Measurements from ENCODE around the gene TMEM18. TPM values are rescaled to one million over a fixed set of nuclear protein-coding genes. Genes with fewer than 3 reads are reported as not detected.

The TMEM18 gene
- total RNA-seq, 1 donor from 2014 or later, result 19.3 TPM

DNA sequence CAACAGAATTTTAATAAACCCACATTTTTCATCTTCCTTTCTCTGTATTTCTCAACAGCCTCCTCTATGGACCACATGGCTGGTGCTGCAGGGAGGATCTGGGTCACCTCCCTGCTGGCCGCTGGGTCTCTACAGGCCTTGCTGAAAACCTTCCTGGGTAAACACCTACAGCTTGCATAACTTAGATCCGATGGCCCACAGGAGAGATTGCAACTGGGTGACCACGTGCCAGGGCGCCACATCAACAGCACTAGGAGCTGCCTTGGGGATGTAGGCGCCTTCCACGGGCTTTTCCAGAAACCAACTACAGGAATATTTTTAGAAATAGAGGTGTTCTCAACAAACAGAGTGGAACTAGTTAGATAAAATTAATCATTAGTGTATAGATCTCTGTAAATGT, 19.4 kb downstream of the TMEM18 start:
- TF ChIP-seq, protein P1, sequence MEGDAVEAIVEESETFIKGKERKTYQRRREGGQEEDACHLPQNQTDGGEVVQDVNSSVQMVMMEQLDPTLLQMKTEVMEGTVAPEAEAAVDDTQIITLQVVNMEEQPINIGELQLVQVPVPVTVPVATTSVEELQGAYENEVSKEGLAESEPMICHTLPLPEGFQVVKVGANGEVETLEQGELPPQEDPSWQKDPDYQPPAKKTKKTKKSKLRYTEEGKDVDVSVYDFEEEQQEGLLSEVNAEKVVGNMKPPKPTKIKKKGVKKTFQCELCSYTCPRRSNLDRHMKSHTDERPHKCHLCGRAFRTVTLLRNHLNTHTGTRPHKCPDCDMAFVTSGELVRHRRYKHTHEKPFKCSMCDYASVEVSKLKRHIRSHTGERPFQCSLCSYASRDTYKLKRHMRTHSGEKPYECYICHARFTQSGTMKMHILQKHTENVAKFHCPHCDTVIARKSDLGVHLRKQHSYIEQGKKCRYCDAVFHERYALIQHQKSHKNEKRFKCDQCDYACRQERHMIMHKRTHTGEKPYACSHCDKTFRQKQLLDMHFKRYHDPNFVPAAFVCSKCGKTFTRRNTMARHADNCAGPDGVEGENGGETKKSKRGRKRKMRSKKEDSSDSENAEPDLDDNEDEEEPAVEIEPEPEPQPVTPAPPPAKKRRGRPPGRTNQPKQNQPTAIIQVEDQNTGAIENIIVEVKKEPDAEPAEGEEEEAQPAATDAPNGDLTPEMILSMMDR (IDR thresholded peaks at IDR 0.05; ENCODE audit: unreplicated experiment), result no peak
- DNase-seq (ENCODE audit: low spot score, unreplicated experiment), result peak; percentile 3
- Mint-ChIP-seq H3K4me3 (ENCODE audit: low read depth) (no peak overlapping the region), H3K4me1 (ENCODE audit: low read depth) (no peaks in the 10 kb centered on the region), H3K9me3 (ENCODE audit: low read depth) (no peaks in the 10 kb centered on the region), H3K36me3 (ENCODE audit: insufficient read depth) (peaks cover 2% of the 10 kb centered on the region), H3K27me3 (peaks cover 26% of the 10 kb centered on the region), H3K27ac (no peak overlapping the region)

DNA sequence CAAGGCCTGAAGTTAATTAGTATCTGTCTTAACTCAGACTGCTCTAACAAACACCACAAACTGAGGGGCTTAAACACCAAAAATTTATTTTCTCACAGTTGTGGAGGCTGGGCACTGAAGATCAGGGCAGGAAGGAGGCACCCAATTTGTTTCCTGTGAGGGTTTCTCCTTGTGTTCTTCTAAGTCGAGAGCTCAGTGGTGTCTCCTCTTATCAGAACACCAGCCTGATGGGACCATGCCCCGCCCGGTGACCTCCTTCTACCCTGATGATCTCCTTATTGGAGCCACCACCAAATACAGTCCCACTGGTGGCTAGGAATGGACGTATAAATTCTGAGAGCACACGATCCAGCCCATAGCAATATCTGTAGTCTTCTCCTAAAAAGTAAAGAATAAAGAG, 20.5 kb downstream of the TMEM18 start:
- H3K36me3 Mint-ChIP-seq (ENCODE audit: insufficient read depth), result no peaks in the 10 kb centered on the region
- peaks cover 26% of the 10 kb centered on the region for H3K27me3 Mint-ChIP-seq
- H3K27ac Mint-ChIP-seq, result no peak overlapping the region
- no peaks in the 10 kb centered on the region for H3K9me3 Mint-ChIP-seq (ENCODE audit: low read depth)
- TF ChIP-seq, protein P1 (IDR thresholded peaks at IDR 0.05; ENCODE audit: unreplicated experiment), result no peak
- H3K4me1 Mint-ChIP-seq (ENCODE audit: low read depth), result no peaks in the 10 kb centered on the region
- H3K4me3 Mint-ChIP-seq (ENCODE audit: low read depth), result no peak overlapping the region
- DNase-seq (ENCODE audit: low spot score, unreplicated experiment), result no peak

DNA sequence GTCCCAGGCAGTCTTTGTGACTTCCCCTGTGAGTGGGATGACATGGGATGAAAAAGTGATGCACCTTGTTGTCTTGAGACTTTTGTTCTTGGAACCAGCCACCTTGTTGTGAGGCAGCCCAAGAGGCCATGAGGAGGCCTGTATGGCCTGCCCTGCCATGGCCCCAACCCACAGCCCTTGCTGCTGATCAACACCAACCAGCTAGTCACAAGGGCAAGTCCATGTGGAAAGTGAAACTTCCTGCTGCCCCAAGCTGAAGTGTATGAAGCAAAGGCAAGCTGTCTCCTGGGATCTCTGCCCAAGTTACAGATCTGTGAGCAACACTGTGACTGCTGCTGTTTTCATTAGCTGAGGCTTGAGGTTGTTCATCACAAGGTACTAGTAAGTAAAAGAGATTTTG, 21.6 kb downstream of the TMEM18 start:
- H3K4me1 Mint-ChIP-seq (ENCODE audit: low read depth), result peaks cover 5% of the 10 kb centered on the region
- H3K36me3 Mint-ChIP-seq (ENCODE audit: insufficient read depth), result no peaks in the 10 kb centered on the region
- H3K27ac Mint-ChIP-seq, result no peak overlapping the region
- TF ChIP-seq, protein P1 (IDR thresholded peaks at IDR 0.05; ENCODE audit: unreplicated experiment), result no peak
- no peaks in the 10 kb centered on the region for H3K9me3 Mint-ChIP-seq (ENCODE audit: low read depth)
- peaks cover 20% of the 10 kb centered on the region for H3K27me3 Mint-ChIP-seq
- DNase-seq (ENCODE audit: low spot score, unreplicated experiment), result peak; percentile 1
- no peak overlapping the region for H3K4me3 Mint-ChIP-seq (ENCODE audit: low read depth)

DNA sequence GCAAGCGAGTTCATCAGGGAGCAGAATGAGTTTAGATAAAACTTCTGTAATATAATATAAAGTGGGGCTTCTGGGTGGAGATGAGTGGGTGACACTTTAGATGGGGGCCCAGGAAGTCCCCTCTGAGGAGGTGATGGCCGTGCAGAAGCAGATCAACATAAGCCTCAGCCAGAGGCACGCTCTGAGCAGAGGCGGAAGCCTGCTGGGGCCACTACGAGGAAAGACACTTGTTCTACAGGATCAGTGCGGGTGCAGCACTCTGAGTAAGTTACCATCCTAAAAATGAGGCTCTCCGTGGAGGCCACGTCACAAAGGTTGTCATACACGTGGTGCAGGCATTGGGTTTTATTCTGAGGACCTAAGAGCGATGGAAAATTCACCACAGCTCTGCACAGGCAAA, 22.3 kb downstream of the TMEM18 start:
- H3K4me3 Mint-ChIP-seq (ENCODE audit: low read depth), result no peak overlapping the region
- no peak for DNase-seq (ENCODE audit: low spot score, unreplicated experiment)
- no peak overlapping the region for H3K27ac Mint-ChIP-seq
- no peaks in the 10 kb centered on the region for H3K9me3 Mint-ChIP-seq (ENCODE audit: low read depth)
- peaks cover 15% of the 10 kb centered on the region for H3K27me3 Mint-ChIP-seq
- H3K4me1 Mint-ChIP-seq (ENCODE audit: low read depth), result peaks cover 9% of the 10 kb centered on the region
- TF ChIP-seq, protein P1 (IDR thresholded peaks at IDR 0.05; ENCODE audit: unreplicated experiment), result no peak
- H3K36me3 Mint-ChIP-seq (ENCODE audit: insufficient read depth), result no peaks in the 10 kb centered on the region

DNA sequence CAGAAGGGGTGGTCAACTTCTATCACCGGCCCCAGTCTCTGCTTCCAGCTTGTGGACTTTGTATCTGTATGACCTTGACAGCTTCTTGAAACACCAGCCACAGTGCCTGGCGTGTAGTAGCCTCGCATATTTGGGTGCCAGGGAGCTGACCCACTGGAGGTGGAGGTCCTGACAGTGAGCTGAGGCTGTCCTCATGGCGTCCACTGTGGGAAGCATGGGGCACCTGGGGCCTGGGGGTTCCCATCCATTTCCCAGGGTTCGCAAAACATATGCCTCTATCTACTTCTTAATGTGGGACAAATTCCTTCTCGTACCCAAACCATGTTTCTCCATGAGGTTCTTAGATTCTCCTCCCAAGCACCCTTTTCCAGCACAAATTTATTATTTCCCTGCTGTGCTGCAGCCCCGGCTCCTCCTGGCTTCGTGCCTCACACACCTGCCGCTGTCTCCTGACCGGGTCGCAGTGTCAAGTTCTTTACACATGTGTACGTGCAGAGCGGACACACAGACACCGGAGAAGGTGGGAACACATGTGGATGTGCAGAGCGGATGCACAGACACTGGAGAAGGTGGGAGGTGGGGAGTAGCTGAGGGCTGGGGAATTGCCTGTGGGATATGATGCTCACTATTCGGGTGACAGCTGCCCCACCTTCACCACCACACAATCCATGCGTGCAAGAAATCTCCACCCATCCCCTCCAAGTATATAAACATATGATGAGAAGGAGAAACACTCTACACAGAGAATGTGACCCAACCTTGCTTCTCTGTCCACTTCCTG, 23.4 kb downstream of the TMEM18 start:
- H3K27ac Mint-ChIP-seq, result peak overlapping the region; percentile 82
- H3K36me3 Mint-ChIP-seq (ENCODE audit: insufficient read depth), result no peaks in the 10 kb centered on the region
- H3K9me3 Mint-ChIP-seq (ENCODE audit: low read depth), result no peaks in the 10 kb centered on the region
- H3K4me1 Mint-ChIP-seq (ENCODE audit: low read depth), result peaks cover 9% of the 10 kb centered on the region
- DNase-seq (ENCODE audit: low spot score, unreplicated experiment), result no peak
- peaks cover 7% of the 10 kb centered on the region for H3K27me3 Mint-ChIP-seq
- TF ChIP-seq, protein P1 (IDR thresholded peaks at IDR 0.05; ENCODE audit: unreplicated experiment), result no peak
- no peak overlapping the region for H3K4me3 Mint-ChIP-seq (ENCODE audit: low read depth)

Data from progenitor cell of endocrine pancreas (in vitro differentiated cells).